B cell (primary cell): ENCODE data around the gene BSND.

Source experiments
- EZH2 ChIP-seq: IDR thresholded peaks from 2 replicates; pipeline ENCODE4 v1.6.1; 2012; ENCODE audit warnings: borderline replicate concordance, low read depth, mild to moderate bottlenecking, moderate library complexity, low read length; ENCODE audit not compliant: insufficient read depth, poor library complexity, severe bottlenecking
- TF ChIP-seq, protein P1 (sequence below): fragments of 200-600 bp; IDR thresholded peaks from one replicate; pipeline ENCODE4 v1.8.0; 2022; ENCODE audit warnings: antibody characterized with exemption, mild to moderate bottlenecking

GRCh38 chr1:54952950-54953718, 45.6 kb upstream of the BSND start:
- TF ChIP-seq, protein P1, sequence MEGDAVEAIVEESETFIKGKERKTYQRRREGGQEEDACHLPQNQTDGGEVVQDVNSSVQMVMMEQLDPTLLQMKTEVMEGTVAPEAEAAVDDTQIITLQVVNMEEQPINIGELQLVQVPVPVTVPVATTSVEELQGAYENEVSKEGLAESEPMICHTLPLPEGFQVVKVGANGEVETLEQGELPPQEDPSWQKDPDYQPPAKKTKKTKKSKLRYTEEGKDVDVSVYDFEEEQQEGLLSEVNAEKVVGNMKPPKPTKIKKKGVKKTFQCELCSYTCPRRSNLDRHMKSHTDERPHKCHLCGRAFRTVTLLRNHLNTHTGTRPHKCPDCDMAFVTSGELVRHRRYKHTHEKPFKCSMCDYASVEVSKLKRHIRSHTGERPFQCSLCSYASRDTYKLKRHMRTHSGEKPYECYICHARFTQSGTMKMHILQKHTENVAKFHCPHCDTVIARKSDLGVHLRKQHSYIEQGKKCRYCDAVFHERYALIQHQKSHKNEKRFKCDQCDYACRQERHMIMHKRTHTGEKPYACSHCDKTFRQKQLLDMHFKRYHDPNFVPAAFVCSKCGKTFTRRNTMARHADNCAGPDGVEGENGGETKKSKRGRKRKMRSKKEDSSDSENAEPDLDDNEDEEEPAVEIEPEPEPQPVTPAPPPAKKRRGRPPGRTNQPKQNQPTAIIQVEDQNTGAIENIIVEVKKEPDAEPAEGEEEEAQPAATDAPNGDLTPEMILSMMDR = no peak
- no peak for TF ChIP-seq EZH2
